Kidney (tissue), 14 donors: ENCODE data around the gene TRIM52. TPM values are rescaled to one million over a fixed set of nuclear protein-coding genes. Genes with fewer than 3 reads are reported as not detected.
"Not testable (repeated sequence)": the region's sequence is repeated elsewhere in the genome, so short reads cannot be mapped to it uniquely, and the experiment has no call there.

Source experiments
- DNase-seq, 5 donors: peaks; one replicate each; pipeline ENCODE4 v3.0.0-alpha.2; 2013 to 2020
- FAIRE-seq: peaks from 2 replicates; lab custom pipeline; 2012; peaks lifted over from hg19 to GRCh38; lab: Jason Lieb, UNC
- H3K27ac ChIP-seq, 2 donors: one replicate each; pipeline ENCODE4 v1.7.0; 2013; ENCODE audit warnings: low read depth in 2 of 2, low read length in 2 of 2, inconsistent platforms in 1 of 2
- H3K27me3 ChIP-seq: one replicate; pipeline ENCODE4 v1.7.1; 2013; ENCODE audit warnings: low read length, inconsistent platforms; ENCODE audit not compliant: control insufficient read depth, insufficient read depth
- H3K36me3 ChIP-seq, 3 donors: one replicate each; pipeline versions ENCODE4 v1.7.0 to v1.7.1; 2013; ENCODE audit warnings: low read length in 3 of 3, control low read depth in 1 of 3, inconsistent platforms in 1 of 3; ENCODE audit not compliant: insufficient read depth in 3 of 3, control insufficient read depth in 2 of 3
- H3K4me1 ChIP-seq, 3 donors: one replicate each; pipeline versions ENCODE4 v1.7.0 to v1.7.1; 2013; ENCODE audit warnings: low read length in 3 of 3, inconsistent platforms in 1 of 3, low read depth in 1 of 3; ENCODE audit not compliant: control insufficient read depth in 2 of 3, insufficient read depth in 2 of 3
- H3K4me3 ChIP-seq, 3 donors: one replicate each; pipeline versions ENCODE4 v1.7.0 to v1.8.1; 2013; ENCODE audit warnings: low read length in 3 of 3, control low read depth in 1 of 3, inconsistent platforms in 1 of 3
- H3K9ac ChIP-seq, 3 donors: one replicate each; pipeline versions ENCODE4 v1.7.0 to v1.7.1; 2013; ENCODE audit warnings: low read length in 3 of 3, control low read depth in 1 of 3, inconsistent platforms in 1 of 3
- H3K9me3 ChIP-seq, 3 donors: one replicate each; pipeline versions ENCODE4 v1.7.0 to v1.7.1; 2013; ENCODE audit warnings: low read length in 3 of 3, control low read depth in 1 of 3, inconsistent platforms in 1 of 3; ENCODE audit not compliant: control insufficient read depth in 2 of 3, insufficient read depth in 1 of 3
- CTCF ChIP-seq: IDR thresholded peaks from 3 replicates; pipeline ENCODE4 v1.5.1; 2012; ENCODE audit warnings: mild to moderate bottlenecking, moderate library complexity, borderline replicate concordance; ENCODE audit not compliant: insufficient read depth; ENCODE audit errors: extremely low read depth
- intact Hi-C: fragments of 100-400 bp; cut with DNase I; formaldehyde crosslinking; loops from one replicate; pipeline ENCODE4 v1.11.1; 2022
- polyA plus RNA-seq: library from polyadenylated mRNA; stranded (reverse); fragments of 350-450 nt; fragmentation: Illumina TruSeq; extraction: RNeasy Lipid Tissue Mini Kit (QIAGEN cat#74804); gene quantifications from one replicate; pipeline ENCODE4 v1.2.3, GENCODE V29; 2014; ENCODE audit warnings: low read depth, low replicate concordance; ENCODE audit not compliant: insufficient read depth
- total RNA-seq: library from RNA; stranded (reverse); fragmentation: NEBNext Ultra II Directional; extraction: Animal tissue kit (Norgen Biotek cat#: 25700); gene quantifications from one replicate; pipeline ENCODE4 v1.2.1, GENCODE V29; 2021
- donor health status: control.
- donor health status: control.
- donor health status: control.
- donor health status: control.
- donor health status: control.
- donor health status: DM: yes; HTN: yes; CAD: no.
- donor health status: Normal renal cell carcinoma (clear cell type).

The TRIM52 gene
- total and polyA plus RNA-seq, 2 donors from 2014 or later, result 9.7 to 18.4 TPM

- Histone ChIP-seq H3K4me3 (no peak overlapping the region), H3K27ac (no peak overlapping the region), H3K9me3 (no peaks in the 10 kb centered on the region), H3K27me3 (peaks cover 3% of the 10 kb centered on the region), H3K36me3 (no peaks in the 10 kb centered on the region), H3K9ac (no peak overlapping the region), H3K4me1 (peaks cover 0 to 9% (median 4%) of the 10 kb centered on the region in 3 donors)
- FAIRE-seq (no peak), DNase-seq (no peak)
- no peak for TF ChIP-seq CTCF
- intact Hi-C loops, result no loop called here
Observed at GRCh38 chr5:181212934-181213333, 48.0 kb downstream of the TRIM52 start.

- no peak overlapping the region for H3K4me3 ChIP-seq
- H3K9ac ChIP-seq, result no peak overlapping the region
- no peaks in the 10 kb centered on the region for H3K9me3 ChIP-seq
- intact Hi-C loops, result no loop called here
- peaks cover 0 to 4% (median 4%) of the 10 kb centered on the region in 3 donors for H3K4me1 ChIP-seq
- DNase-seq, result no peak
- no peak overlapping the region for H3K27ac ChIP-seq
- no peaks in the 10 kb centered on the region for H3K36me3 ChIP-seq
- TF ChIP-seq CTCF, result no peak
- H3K27me3 ChIP-seq, result peaks cover 3% of the 10 kb centered on the region
- no peak for FAIRE-seq
Observed at GRCh38 chr5:181212080-181212479, 48.9 kb downstream of the TRIM52 start.

GRCh38 chr5:181211208-181211607 lies 49.7 kb downstream of the TRIM52 start:
- TF ChIP-seq CTCF, result no peak
- Histone ChIP-seq H3K36me3 (no peaks in the 10 kb centered on the region), H3K9ac (no peak overlapping the region), H3K27ac (no peak overlapping the region), H3K4me1 (peaks cover 0 to 5% (median under 1%) of the 10 kb centered on the region in 3 donors), H3K9me3 (no peaks in the 10 kb centered on the region), H3K4me3 (no peak overlapping the region), H3K27me3 (peaks cover under 1% of the 10 kb centered on the region)
- DNase-seq, result no peak
- no peak for FAIRE-seq
- intact Hi-C loops, result no loop called here

GRCh38 chr5:181210698-181211097 lies 50.2 kb downstream of the TRIM52 start:
- DNase-seq, H3K4me3 ChIP-seq, intact Hi-C loops, H3K9ac ChIP-seq, H3K36me3 ChIP-seq, H3K9me3 ChIP-seq, H3K27ac ChIP-seq, FAIRE-seq, H3K27me3 ChIP-seq: not testable (repeated sequence)
- peaks cover 0 to 10% (median 4%) of the 10 kb centered on the region in 3 donors for H3K4me1 ChIP-seq

- H3K4me3 ChIP-seq, H3K27me3 ChIP-seq, DNase-seq, intact Hi-C loops, H3K9ac ChIP-seq, H3K36me3 ChIP-seq, FAIRE-seq, H3K27ac ChIP-seq, H3K9me3 ChIP-seq: not testable (repeated sequence)
- peaks cover 0 to 13% (median 6%) of the 10 kb centered on the region in 3 donors for H3K4me1 ChIP-seq
Observed at GRCh38 chr5:181210148-181210547, 50.8 kb downstream of the TRIM52 start.

- H3K4me1 ChIP-seq, result peaks cover 0 to 13% (median 9%) of the 10 kb centered on the region in 3 donors
- H3K9ac ChIP-seq, FAIRE-seq, intact Hi-C loops, H3K9me3 ChIP-seq, H3K27ac ChIP-seq, H3K36me3 ChIP-seq, H3K27me3 ChIP-seq, DNase-seq, H3K4me3 ChIP-seq: not testable (repeated sequence)
Observed at GRCh38 chr5:181209006-181209405, 51.9 kb downstream of the TRIM52 start.
